Ramos (cell line): ENCODE measurements around the gene GPR27.

Experiments used
- in situ Hi-C: fragments of 300-500 bp; cut with MboI; formaldehyde crosslinking; loops from one replicate; pipeline ENCODE4 v1.14.3; 2022; ENCODE audit warnings: low sequenced_read_pairs; ENCODE audit not compliant: unreplicated experiment

The GPR27 gene

GRCh38 chr3:71753701-71754609, at the start of gene GPR27:
GPR27 (plus strand) TSS chr3:71753855; CDS start chr3:71754050, 195 bp downstream.
- in situ Hi-C loops: no loop called here

- in situ Hi-C loops: loop anchor here (25.0 kb wide), 2 partner anchors 1132 to 1382 kb away; partner anchors contain the start of gene SHQ1
Measured at GRCh38 chr3:71704915-71705314, 48.7 kb upstream of the GPR27 start.

GRCh38 chr3:71705681-71706080, 48.0 kb upstream of the GPR27 start:
- in situ Hi-C loops: loop anchor here (25.0 kb wide), 2 partner anchors 1132 to 1382 kb away; partner anchors contain the start of gene SHQ1

- in situ Hi-C loops: loop anchor here (25.0 kb wide), 2 partner anchors 1130 to 1380 kb away; partner anchors contain the start of gene SHQ1
Measured at GRCh38 chr3:71707595-71707994, 46.1 kb upstream of the GPR27 start.

GRCh38 chr3:71708476-71709105, 45.1 kb upstream of the GPR27 start:
- in situ Hi-C loops: loop anchor here (25.0 kb wide), 2 partner anchors 1129 to 1379 kb away; partner anchors contain the start of gene SHQ1

GRCh38 chr3:71709908-71710511, 43.6 kb upstream of the GPR27 start:
- in situ Hi-C loops: loop anchor here (25.0 kb wide), 2 partner anchors 1127 to 1377 kb away; partner anchors contain the start of gene SHQ1

- in situ Hi-C loops: loop anchor here (25.0 kb wide), 2 partner anchors 1126 to 1376 kb away; partner anchors contain the start of gene SHQ1
Measured at GRCh38 chr3:71710906-71711494, 42.7 kb upstream of the GPR27 start.

GRCh38 chr3:71713041-71713440, 40.6 kb upstream of the GPR27 start:
- in situ Hi-C loops: loop anchor here (25.0 kb wide), 2 partner anchors 1124 to 1374 kb away; partner anchors contain the start of gene SHQ1

- in situ Hi-C loops: loop anchor here (25.0 kb wide), 2 partner anchors 1123 to 1373 kb away; partner anchors contain the start of gene SHQ1
Measured at GRCh38 chr3:71714595-71714994, 39.1 kb upstream of the GPR27 start.

- in situ Hi-C loops: loop anchor here (25.0 kb wide), 2 partner anchors 1119 to 1369 kb away; partner anchors contain the start of gene SHQ1
Measured at GRCh38 chr3:71718072-71718471, 35.6 kb upstream of the GPR27 start.

GRCh38 chr3:71721002-71721401, 32.7 kb upstream of the GPR27 start:
- in situ Hi-C loops: loop anchor here (25.0 kb wide), 2 partner anchors 1116 to 1366 kb away; partner anchors contain the start of gene SHQ1

- in situ Hi-C loops: loop anchor here (25.0 kb wide), 2 partner anchors 1116 to 1366 kb away; partner anchors contain the start of gene SHQ1
Measured at GRCh38 chr3:71721651-71722157, 32.0 kb upstream of the GPR27 start.

- in situ Hi-C loops: loop anchor here (25.0 kb wide), 2 partner anchors 1115 to 1365 kb away; partner anchors contain the start of gene SHQ1
Measured at GRCh38 chr3:71722693-71723092, 31.0 kb upstream of the GPR27 start.

- in situ Hi-C loops: loop anchor here (25.0 kb wide), 2 partner anchors 1114 to 1364 kb away; partner anchors contain the start of gene SHQ1
Measured at GRCh38 chr3:71723452-71724170, 30.0 kb upstream of the GPR27 start.

- in situ Hi-C loops: loop anchor here (25.0 kb wide), 2 partner anchors 1113 to 1363 kb away; partner anchors contain the start of gene SHQ1
Measured at GRCh38 chr3:71724171-71724453, 29.5 kb upstream of the GPR27 start.

- in situ Hi-C loops: loop anchor here (25.0 kb wide), 3 partner anchors 538 to 1363 kb away; partner anchors contain the start of gene SHQ1
Measured at GRCh38 chr3:71724584-71725270, 28.9 kb upstream of the GPR27 start.

GRCh38 chr3:71725271-71725991, 28.2 kb upstream of the GPR27 start, which contains the start of gene EIF4E3:
EIF4E3 (minus strand) TSS chr3:71725402; CDS start chr3:71725367, 35 bp downstream.
- in situ Hi-C loops: loop anchor here (25.0 kb wide), 1 partner anchor 537 kb away; no protein-coding TSS in a partner anchor
